ENCODE data around the gene SLC9A6.

GRCh38 chrX:135974279-135974856 is 10.9 kb upstream of the SLC9A6 start:
- no peak for TF ChIP-seq EZH2phosphoT487 (IDR thresholded peaks at IDR 0.05)
- TF ChIP-seq, protein P1, sequence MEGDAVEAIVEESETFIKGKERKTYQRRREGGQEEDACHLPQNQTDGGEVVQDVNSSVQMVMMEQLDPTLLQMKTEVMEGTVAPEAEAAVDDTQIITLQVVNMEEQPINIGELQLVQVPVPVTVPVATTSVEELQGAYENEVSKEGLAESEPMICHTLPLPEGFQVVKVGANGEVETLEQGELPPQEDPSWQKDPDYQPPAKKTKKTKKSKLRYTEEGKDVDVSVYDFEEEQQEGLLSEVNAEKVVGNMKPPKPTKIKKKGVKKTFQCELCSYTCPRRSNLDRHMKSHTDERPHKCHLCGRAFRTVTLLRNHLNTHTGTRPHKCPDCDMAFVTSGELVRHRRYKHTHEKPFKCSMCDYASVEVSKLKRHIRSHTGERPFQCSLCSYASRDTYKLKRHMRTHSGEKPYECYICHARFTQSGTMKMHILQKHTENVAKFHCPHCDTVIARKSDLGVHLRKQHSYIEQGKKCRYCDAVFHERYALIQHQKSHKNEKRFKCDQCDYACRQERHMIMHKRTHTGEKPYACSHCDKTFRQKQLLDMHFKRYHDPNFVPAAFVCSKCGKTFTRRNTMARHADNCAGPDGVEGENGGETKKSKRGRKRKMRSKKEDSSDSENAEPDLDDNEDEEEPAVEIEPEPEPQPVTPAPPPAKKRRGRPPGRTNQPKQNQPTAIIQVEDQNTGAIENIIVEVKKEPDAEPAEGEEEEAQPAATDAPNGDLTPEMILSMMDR (IDR thresholded peaks at IDR 0.05): no peak

All from neural progenitor cell (in vitro differentiated cells).